SU-DHL-6 (cell line): Measurements from ENCODE around the gene PCCB.

Experiments used
- H2AFZ ChIP-seq: fragments of 200-600 bp; sonication (generic); 2 replicates; pipeline ENCODE4 v1.6.1; 2014; ENCODE audit warnings: low read depth, mild to moderate bottlenecking, moderate library complexity, mixed read lengths, antibody characterized with exemption, low read length; ENCODE audit not compliant: severe bottlenecking
- H3F3A ChIP-seq: fragments of 200-600 bp; shearing (Covaris generic); 2 replicates; pipeline ENCODE4 v1.6.0; 2016; ENCODE audit warnings: antibody characterized with exemption, mild to moderate bottlenecking; ENCODE audit not compliant: insufficient read depth
- H3K27ac ChIP-seq: fragments of 200-600 bp; sonication (generic); 2 replicates; pipeline ENCODE4 v1.5.1; 2016; ENCODE audit warnings: low read depth, mild to moderate bottlenecking, low read length, moderate library complexity, mixed read lengths
- H3K27me3 ChIP-seq: fragments of 200-600 bp; sonication (generic), shearing (Covaris generic); 2 replicates; pipeline ENCODE4 v1.6.0; 2014; ENCODE audit warnings: mild to moderate bottlenecking, low read length
- H3K36me3 ChIP-seq: fragments of 200-600 bp; sonication (generic); 2 replicates; pipeline ENCODE4 v1.6.1; 2014; ENCODE audit warnings: mild to moderate bottlenecking, low read length, mixed read lengths
- H3K4me2 ChIP-seq: fragments of 300-600, 200-600 bp; shearing (Covaris generic), sonication (generic); 2 replicates; pipeline ENCODE4 v1.6.0; 2014; ENCODE audit warnings: low read length, low read depth, mild to moderate bottlenecking; ENCODE audit not compliant: poor library complexity, severe bottlenecking
- H3K4me3 ChIP-seq: fragments of 200-600 bp; sonication (generic); 2 replicates; pipeline ENCODE4 v1.5.1; 2014; ENCODE audit warnings: antibody characterized with exemption, low read length, mild to moderate bottlenecking, mixed read lengths; ENCODE audit not compliant: insufficient read depth, poor library complexity, severe bottlenecking
- H3K79me2 ChIP-seq: fragments of 200-600 bp; sonication (generic); 2 replicates; pipeline ENCODE4 v1.6.1; 2014; ENCODE audit warnings: mild to moderate bottlenecking, low read length, moderate library complexity; ENCODE audit not compliant: insufficient read depth
- H3K9ac ChIP-seq: fragments of 200-600 bp; sonication (generic); 2 replicates; pipeline ENCODE4 v1.7.0; 2014; ENCODE audit warnings: mild to moderate bottlenecking, low read length
- H3K9me2 ChIP-seq: fragments of 200-600 bp; sonication (generic); replicated peaks from 2 replicates; pipeline ENCODE4 v1.6.1; 2014; ENCODE audit warnings: low read length; ENCODE audit not compliant: insufficient read depth
- H3K9me3 ChIP-seq: fragments of 200-600 bp; sonication (generic); 2 replicates; pipeline ENCODE4 v1.6.1; 2014; ENCODE audit warnings: low read length, mixed read lengths; ENCODE audit not compliant: insufficient read depth
- H4K20me1 ChIP-seq: fragments of 200-600 bp; sonication (generic); 2 replicates; pipeline ENCODE4 v1.6.1; 2014; ENCODE audit warnings: low read depth, mild to moderate bottlenecking, antibody characterized with exemption, low read length, moderate library complexity, mixed read lengths
- CTCF ChIP-seq: fragments of 200-600 bp; sonication (generic); IDR thresholded peaks from one replicate; pipeline ENCODE4 v1.5.1; 2017; ENCODE audit warnings: antibody characterized with exemption, mild to moderate bottlenecking, low read length, moderate library complexity; ENCODE audit not compliant: insufficient read depth, poor library complexity, severe bottlenecking
- EZH2phosphoT487 ChIP-seq: fragments of 200-600 bp; sonication (generic), shearing (Covaris generic); conservative IDR thresholded peaks from 2 replicates; pipeline ENCODE4 v1.6.1; 2018; ENCODE audit warnings: mild to moderate bottlenecking, antibody characterized with exemption, low read length, moderate library complexity, mixed read lengths

Gene PCCB

GRCh38 chr3:136258199-136258598, 8.1 kb downstream of the PCCB start:
- no peak overlapping the region for H3K27ac ChIP-seq
- no peak overlapping the region for H3K4me2 ChIP-seq
- no peak overlapping the region for H3K4me3 ChIP-seq
- H3K27me3 ChIP-seq, result no peaks in the 10 kb centered on the region
- H3K36me3 ChIP-seq, result peaks cover 3% of the 10 kb centered on the region; the same call in 1 of the 2 replicates
- no peaks in the 10 kb centered on the region for H3K9me3 ChIP-seq
- H2AFZ ChIP-seq, result no peak overlapping the region
- no peaks in the 10 kb centered on the region for H3F3A ChIP-seq
- H4K20me1 ChIP-seq, result no peaks in the 10 kb centered on the region
- H3K9ac ChIP-seq, result no peak overlapping the region
- no peaks in the 10 kb centered on the region for H3K9me2 ChIP-seq
- H3K79me2 ChIP-seq, result no peaks in the 10 kb centered on the region
- no peak for TF ChIP-seq CTCF
- TF ChIP-seq EZH2phosphoT487, result no peak

GRCh38 chr3:136261826-136262225, 11.7 kb downstream of the PCCB start:
- H3K27ac ChIP-seq, result no peak overlapping the region
- H3K9me3 ChIP-seq, result no peaks in the 10 kb centered on the region
- H3K79me2 ChIP-seq, result no peaks in the 10 kb centered on the region
- no peak overlapping the region for H2AFZ ChIP-seq
- no peaks in the 10 kb centered on the region for H3K27me3 ChIP-seq
- H4K20me1 ChIP-seq, result no peaks in the 10 kb centered on the region
- TF ChIP-seq EZH2phosphoT487, result no peak
- no peak for TF ChIP-seq CTCF
- no peaks in the 10 kb centered on the region for H3K9me2 ChIP-seq
- no peak overlapping the region for H3K9ac ChIP-seq
- H3K36me3 ChIP-seq, result peaks cover 3% of the 10 kb centered on the region; the same call in 1 of the 2 replicates
- H3K4me3 ChIP-seq, result no peak overlapping the region
- H3K4me2 ChIP-seq, result no peak overlapping the region
- H3F3A ChIP-seq, result no peaks in the 10 kb centered on the region

GRCh38 chr3:136262559-136262958, 12.4 kb downstream of the PCCB start:
- Histone ChIP-seq H3K9ac (no peak overlapping the region), H2AFZ (no peak overlapping the region), H4K20me1 (no peaks in the 10 kb centered on the region), H3F3A (no peaks in the 10 kb centered on the region), H3K27me3 (no peaks in the 10 kb centered on the region), H3K79me2 (no peaks in the 10 kb centered on the region), H3K27ac (no peak overlapping the region), H3K9me2 (no peaks in the 10 kb centered on the region), H3K36me3 (peaks cover 3% of the 10 kb centered on the region; the same call in 1 of the 2 replicates), H3K9me3 (no peaks in the 10 kb centered on the region), H3K4me3 (no peak overlapping the region), H3K4me2 (no peak overlapping the region)
- TF ChIP-seq CTCF (no peak), EZH2phosphoT487 (no peak)
